Esophagus squamous epithelium (tissue), 4 donors: Measurements from ENCODE around the gene PARVG.

Experiments used
- POLR2A ChIP-seq, 4 donors: fragments of 450-650 bp; IDR thresholded peaks; one replicate each; pipeline ENCODE4 v1.6.1; 2017; ENCODE audit warnings: antibody characterized with exemption in 4 of 4, mild to moderate bottlenecking in 4 of 4, moderate library complexity in 3 of 4
- TF ChIP-seq, protein P1 (sequence below), 6 experiments: fragments of 450-650 bp in 4 of 6; fragments of 200-600 bp in 2 of 6; sonication (generic) in 2 of 6; IDR thresholded peaks; one replicate each; pipeline ENCODE4 v1.5.1; 2016 to 2019; ENCODE audit warnings: antibody characterized with exemption in 6 of 6, mild to moderate bottlenecking in 4 of 6, moderate library complexity in 4 of 6

GRCh38 chr22:44175676-44176075 is 5.0 kb upstream of the PARVG start:
- TF ChIP-seq, protein P1, sequence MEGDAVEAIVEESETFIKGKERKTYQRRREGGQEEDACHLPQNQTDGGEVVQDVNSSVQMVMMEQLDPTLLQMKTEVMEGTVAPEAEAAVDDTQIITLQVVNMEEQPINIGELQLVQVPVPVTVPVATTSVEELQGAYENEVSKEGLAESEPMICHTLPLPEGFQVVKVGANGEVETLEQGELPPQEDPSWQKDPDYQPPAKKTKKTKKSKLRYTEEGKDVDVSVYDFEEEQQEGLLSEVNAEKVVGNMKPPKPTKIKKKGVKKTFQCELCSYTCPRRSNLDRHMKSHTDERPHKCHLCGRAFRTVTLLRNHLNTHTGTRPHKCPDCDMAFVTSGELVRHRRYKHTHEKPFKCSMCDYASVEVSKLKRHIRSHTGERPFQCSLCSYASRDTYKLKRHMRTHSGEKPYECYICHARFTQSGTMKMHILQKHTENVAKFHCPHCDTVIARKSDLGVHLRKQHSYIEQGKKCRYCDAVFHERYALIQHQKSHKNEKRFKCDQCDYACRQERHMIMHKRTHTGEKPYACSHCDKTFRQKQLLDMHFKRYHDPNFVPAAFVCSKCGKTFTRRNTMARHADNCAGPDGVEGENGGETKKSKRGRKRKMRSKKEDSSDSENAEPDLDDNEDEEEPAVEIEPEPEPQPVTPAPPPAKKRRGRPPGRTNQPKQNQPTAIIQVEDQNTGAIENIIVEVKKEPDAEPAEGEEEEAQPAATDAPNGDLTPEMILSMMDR (IDR thresholded peaks at IDR 0.05) = no peak
- TF ChIP-seq POLR2A (IDR thresholded peaks at IDR 0.05) = no peak
